Upper lobe of left lung (tissue), 4 donors: Measurements from ENCODE around the gene MARCHF6.

Experiments
- CTCF ChIP-seq, 6 experiments: fragments of 450-650 bp in 4 of 6; fragments of 200-600 bp in 2 of 6; sonication (generic) in 2 of 6; IDR thresholded peaks; one replicate each; pipeline ENCODE4 v1.5.1; 2016 to 2019; ENCODE audit warnings: antibody characterized with exemption in 6 of 6
- EP300 ChIP-seq, 4 donors: sonication (generic); formaldehyde crosslinking; IDR thresholded peaks; one replicate each; pipeline ENCODE4 v1.5.1; 2017; ENCODE audit warnings: antibody characterized with exemption in 4 of 4, control low read depth in 2 of 4
- POLR2A ChIP-seq, 4 donors: fragments of 450-650 bp; IDR thresholded peaks; one replicate each; pipeline ENCODE4 v1.5.1; 2016 to 2017; ENCODE audit warnings: antibody characterized with exemption in 4 of 4, mild to moderate bottlenecking in 2 of 4
- POLR2AphosphoS5 ChIP-seq, 2 donors: sonication (generic); formaldehyde crosslinking; IDR thresholded peaks; one replicate each; pipeline ENCODE4 v1.5.1; 2017; ENCODE audit warnings: antibody characterized with exemption in 2 of 2

DNA sequence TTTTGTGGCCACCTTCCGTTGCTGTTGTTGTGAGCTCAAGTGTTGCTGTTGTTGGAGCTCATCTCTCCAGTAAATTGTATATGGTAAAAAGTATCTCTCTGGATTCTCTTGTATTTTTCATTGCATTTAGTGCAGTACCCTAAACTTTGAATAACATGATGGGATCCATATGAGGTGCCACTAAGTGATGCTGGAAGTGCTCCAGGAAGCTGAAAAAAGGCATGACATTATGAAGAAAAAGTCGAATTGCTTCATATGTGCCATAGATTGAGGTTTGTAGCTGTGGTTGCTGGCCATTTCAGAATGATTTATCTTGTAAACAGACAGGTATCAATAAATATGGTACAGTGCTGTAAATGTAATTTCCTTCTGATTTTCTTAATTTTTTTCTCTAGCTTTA is 5.5 kb downstream of the MARCHF6 start:
- no peak for TF ChIP-seq POLR2A (IDR thresholded peaks at IDR 0.05)
- no peak for TF ChIP-seq CTCF (IDR thresholded peaks at IDR 0.05)
- no peak for TF ChIP-seq POLR2AphosphoS5 (IDR thresholded peaks at IDR 0.05)
- TF ChIP-seq EP300 (IDR thresholded peaks at IDR 0.05) = no peak
